NCI-H1092 treated with DMSO at 0.1 percent for 48 hours (cell line): ENCODE results near the gene OR2Z1.

Experiments used
- DNase-seq: peaks from one replicate; lab custom pipeline; 2025; lab: John Stamatoyannopoulos, UW

OR2Z1 gene

GRCh38 chr19:8721334-8721733 is at the start of gene OR2Z1:
Gene OR2Z1, plus strand, starts transcription at chr19:8721634. Its CDS starts 9,395 bp downstream, at chr19:8731029.
- no peak for DNase-seq

- DNase-seq = no peak
These were observed 48.0 kb upstream of the OR2Z1 start for GRCh38 chr19:8673276-8673891.

- DNase-seq = no peak
These were observed 46.4 kb upstream of the OR2Z1 start for GRCh38 chr19:8675066-8675465.

- no peak for DNase-seq
These were observed 43.1 kb upstream of the OR2Z1 start for GRCh38 chr19:8678244-8678807.

- no peak for DNase-seq
These were observed 40.6 kb upstream of the OR2Z1 start for GRCh38 chr19:8680676-8681344.

GRCh38 chr19:8681345-8682029 is 39.9 kb upstream of the OR2Z1 start:
- no peak for DNase-seq

- no peak for DNase-seq
These were observed 39.0 kb upstream of the OR2Z1 start for GRCh38 chr19:8682472-8682871.

- no peak for DNase-seq
These were observed 38.5 kb upstream of the OR2Z1 start for GRCh38 chr19:8682931-8683330.

GRCh38 chr19:8684001-8684902 is 37.2 kb upstream of the OR2Z1 start:
- DNase-seq = no peak

- DNase-seq = no peak
These were observed 34.9 kb upstream of the OR2Z1 start for GRCh38 chr19:8686549-8686948.

- DNase-seq = no peak
These were observed 32.5 kb upstream of the OR2Z1 start for GRCh38 chr19:8688930-8689329.

GRCh38 chr19:8690753-8691539 is 30.5 kb upstream of the OR2Z1 start:
- DNase-seq = no peak

- no peak for DNase-seq
These were observed 25.9 kb upstream of the OR2Z1 start for GRCh38 chr19:8695501-8695900.

GRCh38 chr19:8695911-8696310 is 25.5 kb upstream of the OR2Z1 start:
- DNase-seq = no peak

- DNase-seq = no peak
These were observed 24.4 kb upstream of the OR2Z1 start for GRCh38 chr19:8696993-8697392.

GRCh38 chr19:8697671-8698432 is 23.6 kb upstream of the OR2Z1 start:
- no peak for DNase-seq

- no peak for DNase-seq
These were observed 22.9 kb upstream of the OR2Z1 start, which contains the start of gene ACTL9 for GRCh38 chr19:8698433-8699063. Gene ACTL9, minus strand, starts transcription at chr19:8698795. Its CDS starts 94 bp downstream, at chr19:8698701.

GRCh38 chr19:8699908-8700307 is 21.5 kb upstream of the OR2Z1 start:
- DNase-seq = no peak

GRCh38 chr19:8700956-8701355 is 20.5 kb upstream of the OR2Z1 start:
- no peak for DNase-seq

- DNase-seq = no peak
These were observed 19.1 kb upstream of the OR2Z1 start for GRCh38 chr19:8702350-8702749.
